ENCODE results near the gene BDNF. TPM values are rescaled to one million over a fixed set of nuclear protein-coding genes. Genes with fewer than 3 reads are reported as not detected.

Gene BDNF
- total RNA-seq, 1 donor from 2014 or later = 1.6 TPM

- Histone ChIP-seq H3K79me2 (ENCODE audit: low read depth) (no peaks in the 10 kb centered on the region), H3K4me3 (no peak overlapping the region), H3K36me3 (no peaks in the 10 kb centered on the region), H2AFZ (replicated peaks) (no peak overlapping the region), H3K27ac (no peak overlapping the region), H3K27me3 (no peaks in the 10 kb centered on the region), H3F3A (ENCODE audit: low read depth) (no peaks in the 10 kb centered on the region), H3K9ac (no peak overlapping the region), H4K20me1 (ENCODE audit: low read depth) (no peaks in the 10 kb centered on the region), H3K9me3 (ENCODE audit: low read depth) (no peaks in the 10 kb centered on the region), H3K4me1 (no peaks in the 10 kb centered on the region), H3K4me2 (no peak overlapping the region)
- Mint-ChIP-seq H3K9me3 (peaks cover 10% of the 10 kb centered on the region), H3K27me3 (ENCODE audit: insufficient read depth, low read depth) (no peaks in the 10 kb centered on the region), H3K4me3 (no peak overlapping the region), H3K36me3 (no peaks in the 10 kb centered on the region), H3K4me1 (no peaks in the 10 kb centered on the region), H3K27ac (no peak overlapping the region)
- DNase-seq (ENCODE audit: low spot score) = no peak
- TF ChIP-seq EZH2phosphoT487 (IDR thresholded peaks at IDR 0.05) (no peak), CTCF (IDR thresholded peaks at IDR 0.05) (no peak), EZH2 (IDR thresholded peaks at IDR 0.05) (no peak)
These were observed 18.6 kb downstream of the BDNF start for GRCh38 chr11:27681664-27682063.

- Histone ChIP-seq H3F3A (ENCODE audit: low read depth) (no peaks in the 10 kb centered on the region), H3K9me3 (ENCODE audit: low read depth) (no peaks in the 10 kb centered on the region), H3K4me1 (no peaks in the 10 kb centered on the region), H3K9ac (no peak overlapping the region), H3K79me2 (ENCODE audit: low read depth) (no peaks in the 10 kb centered on the region), H3K4me2 (no peak overlapping the region), H3K27ac (no peak overlapping the region), H3K27me3 (no peaks in the 10 kb centered on the region), H3K36me3 (no peaks in the 10 kb centered on the region), H2AFZ (replicated peaks) (no peak overlapping the region), H3K4me3 (no peak overlapping the region), H4K20me1 (ENCODE audit: low read depth) (no peaks in the 10 kb centered on the region)
- Mint-ChIP-seq H3K36me3 (no peaks in the 10 kb centered on the region), H3K27ac (no peak overlapping the region), H3K4me3 (no peak overlapping the region), H3K27me3 (ENCODE audit: insufficient read depth, low read depth) (no peaks in the 10 kb centered on the region), H3K4me1 (no peaks in the 10 kb centered on the region), H3K9me3 (peaks cover 10% of the 10 kb centered on the region)
- DNase-seq (ENCODE audit: low spot score) = no peak
- no peak for TF ChIP-seq EZH2 (IDR thresholded peaks at IDR 0.05)
- no peak for TF ChIP-seq CTCF (IDR thresholded peaks at IDR 0.05)
- TF ChIP-seq EZH2phosphoT487 (IDR thresholded peaks at IDR 0.05) = no peak
These were observed 20.9 kb downstream of the BDNF start for GRCh38 chr11:27679136-27680015.

GRCh38 chr11:27678242-27678641 is 22.0 kb downstream of the BDNF start:
- no peaks in the 10 kb centered on the region for H3K36me3 ChIP-seq
- H3K79me2 ChIP-seq (ENCODE audit: low read depth) = no peaks in the 10 kb centered on the region
- H3K4me3 ChIP-seq = no peak overlapping the region
- Mint-ChIP-seq H3K27ac (no peak overlapping the region), H3K36me3 (no peaks in the 10 kb centered on the region), H3K4me1 (no peaks in the 10 kb centered on the region), H3K4me3 (no peak overlapping the region), H3K27me3 (ENCODE audit: insufficient read depth, low read depth) (no peaks in the 10 kb centered on the region), H3K9me3 (peaks cover 3% of the 10 kb centered on the region)
- H3K27ac ChIP-seq = no peak overlapping the region
- H3K27me3 ChIP-seq = no peaks in the 10 kb centered on the region
- H3K4me2 ChIP-seq = no peak overlapping the region
- H2AFZ ChIP-seq (replicated peaks) = no peak overlapping the region
- TF ChIP-seq EZH2 (IDR thresholded peaks at IDR 0.05) (no peak), CTCF (IDR thresholded peaks at IDR 0.05) (no peak), EZH2phosphoT487 (IDR thresholded peaks at IDR 0.05) (no peak)
- H4K20me1 ChIP-seq (ENCODE audit: low read depth) = no peaks in the 10 kb centered on the region
- H3K4me1 ChIP-seq = no peaks in the 10 kb centered on the region
- no peaks in the 10 kb centered on the region for H3F3A ChIP-seq (ENCODE audit: low read depth)
- no peak overlapping the region for H3K9ac ChIP-seq
- no peaks in the 10 kb centered on the region for H3K9me3 ChIP-seq (ENCODE audit: low read depth)
- DNase-seq (ENCODE audit: low spot score) = no peak

All from neural progenitor cell (in vitro differentiated cells).